ENCODE data around the gene CADPS.

DNA sequence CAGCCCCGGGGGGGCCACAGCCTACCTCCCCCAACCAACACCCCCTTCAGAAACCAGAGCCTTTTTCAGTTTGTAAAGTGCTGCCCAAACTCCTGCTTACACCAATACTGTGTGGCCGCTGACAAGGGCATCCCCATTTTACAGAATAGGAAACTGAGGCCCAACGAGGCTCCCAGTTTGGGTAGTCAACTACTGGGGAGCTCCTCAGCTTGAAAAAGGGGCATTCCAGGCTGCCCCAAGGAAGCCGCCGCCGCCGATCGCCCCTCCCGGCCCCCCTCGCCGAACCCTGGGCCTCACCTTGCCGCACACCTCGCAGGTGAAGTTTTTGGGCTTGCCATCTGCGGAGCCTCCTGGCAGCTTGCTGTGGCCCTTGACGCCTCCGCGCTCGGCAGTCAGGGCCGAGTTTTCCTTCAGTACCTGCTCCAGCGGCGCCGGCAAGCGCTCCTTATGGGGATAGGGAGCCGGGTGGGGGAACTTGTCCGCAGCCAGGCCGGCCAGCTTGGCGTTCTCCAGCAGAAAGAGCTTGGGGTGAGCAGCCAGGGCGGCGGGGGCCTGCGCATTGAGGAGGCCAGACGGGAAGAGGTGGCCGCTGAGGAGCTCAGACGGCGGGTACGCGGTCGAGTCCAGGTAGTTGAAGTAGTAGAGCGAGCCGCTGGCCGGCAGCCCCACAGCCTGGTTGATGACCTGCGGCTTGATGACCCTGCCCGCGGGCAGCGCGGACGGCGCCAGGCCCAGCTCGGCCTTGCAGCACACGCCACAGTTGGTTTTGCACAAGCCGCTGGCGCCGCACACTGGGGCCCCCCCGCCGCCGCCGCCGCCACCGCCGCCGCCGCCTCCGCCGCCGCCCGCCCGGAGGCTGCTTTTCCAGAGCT lies 503.3 kb downstream of the CADPS start:
- TF ChIP-seq, protein P1, sequence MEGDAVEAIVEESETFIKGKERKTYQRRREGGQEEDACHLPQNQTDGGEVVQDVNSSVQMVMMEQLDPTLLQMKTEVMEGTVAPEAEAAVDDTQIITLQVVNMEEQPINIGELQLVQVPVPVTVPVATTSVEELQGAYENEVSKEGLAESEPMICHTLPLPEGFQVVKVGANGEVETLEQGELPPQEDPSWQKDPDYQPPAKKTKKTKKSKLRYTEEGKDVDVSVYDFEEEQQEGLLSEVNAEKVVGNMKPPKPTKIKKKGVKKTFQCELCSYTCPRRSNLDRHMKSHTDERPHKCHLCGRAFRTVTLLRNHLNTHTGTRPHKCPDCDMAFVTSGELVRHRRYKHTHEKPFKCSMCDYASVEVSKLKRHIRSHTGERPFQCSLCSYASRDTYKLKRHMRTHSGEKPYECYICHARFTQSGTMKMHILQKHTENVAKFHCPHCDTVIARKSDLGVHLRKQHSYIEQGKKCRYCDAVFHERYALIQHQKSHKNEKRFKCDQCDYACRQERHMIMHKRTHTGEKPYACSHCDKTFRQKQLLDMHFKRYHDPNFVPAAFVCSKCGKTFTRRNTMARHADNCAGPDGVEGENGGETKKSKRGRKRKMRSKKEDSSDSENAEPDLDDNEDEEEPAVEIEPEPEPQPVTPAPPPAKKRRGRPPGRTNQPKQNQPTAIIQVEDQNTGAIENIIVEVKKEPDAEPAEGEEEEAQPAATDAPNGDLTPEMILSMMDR (IDR thresholded peaks at IDR 0.05): no peak
- TF ChIP-seq MXI1 (IDR thresholded peaks at IDR 0.05; ENCODE audit: low read depth, low read length) (no peak), SIN3A (IDR thresholded peaks at IDR 0.05; ENCODE audit: borderline replicate concordance, low read depth, low read length) (no peak), CHD2 (IDR thresholded peaks at IDR 0.05; ENCODE audit: low read length, partially characterized antibody) (no peak), TEAD4 (IDR thresholded peaks at IDR 0.05; ENCODE audit: borderline replicate concordance, insufficient read depth) (no peak), RCOR1 (IDR thresholded peaks at IDR 0.05; ENCODE audit: low read length) (no peak)
- TF ChIP-seq, protein P2, sequence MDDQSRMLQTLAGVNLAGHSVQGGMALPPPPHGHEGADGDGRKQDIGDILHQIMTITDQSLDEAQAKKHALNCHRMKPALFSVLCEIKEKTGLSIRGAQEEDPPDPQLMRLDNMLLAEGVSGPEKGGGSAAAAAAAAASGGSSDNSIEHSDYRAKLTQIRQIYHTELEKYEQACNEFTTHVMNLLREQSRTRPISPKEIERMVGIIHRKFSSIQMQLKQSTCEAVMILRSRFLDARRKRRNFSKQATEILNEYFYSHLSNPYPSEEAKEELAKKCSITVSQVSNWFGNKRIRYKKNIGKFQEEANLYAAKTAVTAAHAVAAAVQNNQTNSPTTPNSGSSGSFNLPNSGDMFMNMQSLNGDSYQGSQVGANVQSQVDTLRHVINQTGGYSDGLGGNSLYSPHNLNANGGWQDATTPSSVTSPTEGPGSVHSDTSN (IDR thresholded peaks at IDR 0.05): no peak
- TF ChIP-seq, protein P3, sequence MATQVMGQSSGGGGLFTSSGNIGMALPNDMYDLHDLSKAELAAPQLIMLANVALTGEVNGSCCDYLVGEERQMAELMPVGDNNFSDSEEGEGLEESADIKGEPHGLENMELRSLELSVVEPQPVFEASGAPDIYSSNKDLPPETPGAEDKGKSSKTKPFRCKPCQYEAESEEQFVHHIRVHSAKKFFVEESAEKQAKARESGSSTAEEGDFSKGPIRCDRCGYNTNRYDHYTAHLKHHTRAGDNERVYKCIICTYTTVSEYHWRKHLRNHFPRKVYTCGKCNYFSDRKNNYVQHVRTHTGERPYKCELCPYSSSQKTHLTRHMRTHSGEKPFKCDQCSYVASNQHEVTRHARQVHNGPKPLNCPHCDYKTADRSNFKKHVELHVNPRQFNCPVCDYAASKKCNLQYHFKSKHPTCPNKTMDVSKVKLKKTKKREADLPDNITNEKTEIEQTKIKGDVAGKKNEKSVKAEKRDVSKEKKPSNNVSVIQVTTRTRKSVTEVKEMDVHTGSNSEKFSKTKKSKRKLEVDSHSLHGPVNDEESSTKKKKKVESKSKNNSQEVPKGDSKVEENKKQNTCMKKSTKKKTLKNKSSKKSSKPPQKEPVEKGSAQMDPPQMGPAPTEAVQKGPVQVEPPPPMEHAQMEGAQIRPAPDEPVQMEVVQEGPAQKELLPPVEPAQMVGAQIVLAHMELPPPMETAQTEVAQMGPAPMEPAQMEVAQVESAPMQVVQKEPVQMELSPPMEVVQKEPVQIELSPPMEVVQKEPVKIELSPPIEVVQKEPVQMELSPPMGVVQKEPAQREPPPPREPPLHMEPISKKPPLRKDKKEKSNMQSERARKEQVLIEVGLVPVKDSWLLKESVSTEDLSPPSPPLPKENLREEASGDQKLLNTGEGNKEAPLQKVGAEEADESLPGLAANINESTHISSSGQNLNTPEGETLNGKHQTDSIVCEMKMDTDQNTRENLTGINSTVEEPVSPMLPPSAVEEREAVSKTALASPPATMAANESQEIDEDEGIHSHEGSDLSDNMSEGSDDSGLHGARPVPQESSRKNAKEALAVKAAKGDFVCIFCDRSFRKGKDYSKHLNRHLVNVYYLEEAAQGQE (IDR thresholded peaks at IDR 0.05; ENCODE audit: low read depth, low read length): no peak

All from SK-N-SH (cell line).